Adrenal gland (tissue), 12 donors: Measurements from ENCODE around the gene CLASP2. TPM values are rescaled to one million over a fixed set of nuclear protein-coding genes. Genes with fewer than 3 reads are reported as not detected.

Experiments
- DNase-seq, 7 donors: peaks; one replicate each; pipeline ENCODE4 v3.0.0-alpha.2; 2019 to 2020
- H3K27ac ChIP-seq, 5 donors: fragments of 200-600 bp; sonication (generic) in 4 of 5; 1 replicate in 3 of 5; 2 replicates in 2 of 5; pipeline versions ENCODE4 v1.5.1 to v1.8.0; 2016 to 2020; ENCODE audit warnings: mild to moderate bottlenecking in 1 of 5
- H3K27me3 ChIP-seq: fragments of 200-600 bp; 2 replicates; pipeline ENCODE4 v1.8.0; 2021
- H3K36me3 ChIP-seq, 2 donors: fragments of 200-600 bp; replicated peaks in 1 of 2; 1 replicate in 1 of 2; 2 replicates in 1 of 2; pipeline versions ENCODE4 v1.5.1 to v1.8.0; 2018 to 2022
- H3K4me1 ChIP-seq, 2 donors: fragments of 200-600 bp; replicated peaks in 1 of 2; 1 replicate in 1 of 2; 2 replicates in 1 of 2; pipeline versions ENCODE4 v1.5.1 to v1.8.0; 2018 to 2021
- H3K4me3 ChIP-seq, 4 donors: fragments of 200-600 bp; sonication (generic) in 3 of 4; one replicate each; pipeline ENCODE4 v1.5.1; 2016 to 2018
- H3K9me3 ChIP-seq, 3 donors: fragments of 200-600 bp; sonication (generic) in 1 of 3; replicated peaks in 1 of 3; 1 replicate in 2 of 3; 2 replicates in 1 of 3; pipeline versions ENCODE4 v1.5.1 to v1.8.0; 2016 to 2021
- CTCF ChIP-seq, 6 experiments: fragments of 450-650 bp in 4 of 6; fragments of 200-600 bp in 2 of 6; sonication (generic) in 1 of 6; IDR thresholded peaks; 1 replicate in 5 of 6; 2 replicates in 1 of 6; pipeline versions ENCODE4 v1.5.1 to v1.8.0; 2016 to 2021; ENCODE audit warnings: antibody characterized with exemption in 6 of 6, mild to moderate bottlenecking in 2 of 6, moderate library complexity in 1 of 6
- POLR2A ChIP-seq, 2 donors: fragments of 450-650 bp; IDR thresholded peaks; one replicate each; pipeline ENCODE4 v1.6.1; 2017; ENCODE audit warnings: antibody characterized with exemption in 2 of 2, mild to moderate bottlenecking in 2 of 2, moderate library complexity in 1 of 2
- WGBS, 4 donors: extraction: QIAGEN DNeasy Blood & Tissue Kit in 2 of 4; methylation state at CpG; one replicate each; pipeline versions ENCODE4 v1.1.5 to v1.1.7; 2013 to 2017; 5-methylcytosine and 5-hydroxymethylcytosine counted together
- intact Hi-C, 2 donors: fragments of 100-400 bp; cut with DNase I; formaldehyde crosslinking; loops; one replicate each; pipeline versions ENCODE4 v1.14.1 to v1.15.0; 2022 to 2023
- polyA plus RNA-seq, 3 donors: library from polyadenylated mRNA; stranded (reverse); fragments of 200-250 nt in 2 of 3; fragments of 350-450 nt in 1 of 3; fragmentation: Illumina TruSeq in 1 of 3; extraction: RNeasy Lipid Tissue Mini Kit (QIAGEN cat#74804) in 1 of 3; gene quantifications; one replicate each; pipeline ENCODE4 v1.2.3, GENCODE V29; 2013 to 2014
- total RNA-seq, 9 donors: library from RNA; depleted of rRNA in 4 of 9; stranded (reverse); fragments of >200 nt in 4 of 9; fragments of 120-200 nt in 1 of 9; fragmentation: NEBNext Ultra II Directional in 1 of 9; extraction: Animal tissue kit (Norgen Biotek cat#: 25700) in 1 of 9; gene quantifications; one replicate each; pipeline versions ENCODE4 v1.1.0 to v1.2.4, GENCODE V29; 2013 to 2023
- donor health status: healthy with polysubstance abuse.
- donor health status: Bipolar disorder and iron deficiency.
- donor health status: DM: yes; HTN: yes; CAD: no.
- donor health status: DM: no; HTN: no; CAD: no.
- donor health status: DM: no; HTN: no; CAD: no.
- donor health status: DM: yes; HTN: yes; CAD: no.

The CLASP2 gene
- total and polyA plus RNA-seq, 12 donors = 17.0 to 85.4 (median 67.1) TPM

- intact Hi-C loops = no loop called here
- no peak for DNase-seq
- Histone ChIP-seq H3K27me3 (no peaks in the 10 kb centered on the region), H3K27ac (no peak overlapping the region), H3K4me3 (no peak overlapping the region), H3K4me1 (no peaks in the 10 kb centered on the region), H3K36me3 (no peaks in the 10 kb centered on the region), H3K9me3 (no peaks in the 10 kb centered on the region)
- no peak for TF ChIP-seq CTCF (IDR thresholded peaks at IDR 0.05)
- TF ChIP-seq POLR2A (IDR thresholded peaks at IDR 0.05) = no peak
- 38 to 79% (median 52%) methylated on average over 1 of the region's 1 CpG for WGBS, 4 donors
These were observed 19.1 kb upstream of the CLASP2 start for GRCh38 chr3:33737146-33737545.

GRCh38 chr3:33732394-33732793, 14.3 kb upstream of the CLASP2 start:
- Histone ChIP-seq H3K27me3 (no peaks in the 10 kb centered on the region), H3K9me3 (no peaks in the 10 kb centered on the region), H3K36me3 (no peaks in the 10 kb centered on the region), H3K4me3 (no peak overlapping the region), H3K27ac (no peak overlapping the region), H3K4me1 (no peaks in the 10 kb centered on the region)
- 89 to 100% (median 91%) methylated on average over 3 of the region's 3 CpGs for WGBS, 4 donors
- TF ChIP-seq POLR2A (IDR thresholded peaks at IDR 0.05) = no peak
- TF ChIP-seq CTCF (IDR thresholded peaks at IDR 0.05) = no peak
- intact Hi-C loops = no loop called here
- no peak for DNase-seq

GRCh38 chr3:33729993-33730392, 11.9 kb upstream of the CLASP2 start:
- H3K9me3 ChIP-seq = no peaks in the 10 kb centered on the region
- DNase-seq = no peak
- H3K4me3 ChIP-seq = no peak overlapping the region
- no peaks in the 10 kb centered on the region for H3K27me3 ChIP-seq
- intact Hi-C loops = no loop called here
- H3K27ac ChIP-seq = no peak overlapping the region
- no peaks in the 10 kb centered on the region for H3K4me1 ChIP-seq
- no peaks in the 10 kb centered on the region for H3K36me3 ChIP-seq
- TF ChIP-seq POLR2A (IDR thresholded peaks at IDR 0.05) = no peak
- no peak for TF ChIP-seq CTCF (IDR thresholded peaks at IDR 0.05)
- 81 to 94% (median 85%) methylated on average over 3 of the region's 3 CpGs for WGBS, 4 donors

GRCh38 chr3:33724256-33724655, 6.2 kb upstream of the CLASP2 start:
- no peak for DNase-seq
- H3K27ac ChIP-seq = no peak overlapping the region
- TF ChIP-seq POLR2A (IDR thresholded peaks at IDR 0.05) = no peak
- no peak for TF ChIP-seq CTCF (IDR thresholded peaks at IDR 0.05)
- 88 to 97% (median 93%) methylated on average over 2 of the region's 2 CpGs for WGBS, 4 donors
- intact Hi-C loops = no loop called here
- no peaks in the 10 kb centered on the region for H3K9me3 ChIP-seq
- H3K36me3 ChIP-seq = no peaks in the 10 kb centered on the region
- peaks cover 12 to 16% of the 10 kb centered on the region in 2 donors for H3K4me1 ChIP-seq
- H3K4me3 ChIP-seq = no peak overlapping the region
- H3K27me3 ChIP-seq = no peaks in the 10 kb centered on the region
